Bone marrow (tissue), 2 donors: Measurements from ENCODE around the gene FOXP1.

Source experiments
- DNase-seq, 2 donors: peaks; one replicate each; lab custom pipeline; 2025; lab: John Stamatoyannopoulos, UW

Gene FOXP1

DNA sequence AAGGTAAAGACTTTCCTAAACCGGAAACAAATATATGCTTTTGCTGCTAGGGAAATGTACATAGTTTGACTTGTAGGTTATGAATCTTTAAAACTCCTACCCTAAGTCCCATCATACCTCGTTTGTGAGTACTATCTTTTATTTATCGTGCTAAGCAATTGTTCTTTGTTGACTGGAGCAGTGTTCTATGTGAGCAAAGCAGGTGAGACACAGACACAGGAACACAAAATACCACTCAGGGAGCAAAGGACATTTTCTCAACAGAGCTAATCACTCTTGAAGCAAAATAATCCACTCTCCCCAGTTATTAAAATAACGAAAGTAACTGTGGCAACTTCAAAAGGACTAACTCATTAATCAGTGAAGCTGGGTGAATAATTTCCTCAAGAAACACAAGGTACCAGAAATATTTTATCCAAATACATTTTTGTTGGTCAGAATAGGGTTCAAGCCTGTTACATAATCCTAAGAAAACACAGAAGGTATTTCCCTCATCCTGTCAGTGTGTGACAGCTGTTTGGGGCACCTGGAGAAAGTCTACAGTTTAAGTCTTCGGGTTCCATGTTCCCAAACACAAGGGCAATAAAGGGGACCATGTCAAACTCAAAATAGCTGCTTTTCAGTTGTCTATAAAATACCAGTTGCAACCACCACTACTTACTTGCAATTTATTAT, 407.7 kb downstream of the FOXP1 start:
- DNase-seq = no peak

DNA sequence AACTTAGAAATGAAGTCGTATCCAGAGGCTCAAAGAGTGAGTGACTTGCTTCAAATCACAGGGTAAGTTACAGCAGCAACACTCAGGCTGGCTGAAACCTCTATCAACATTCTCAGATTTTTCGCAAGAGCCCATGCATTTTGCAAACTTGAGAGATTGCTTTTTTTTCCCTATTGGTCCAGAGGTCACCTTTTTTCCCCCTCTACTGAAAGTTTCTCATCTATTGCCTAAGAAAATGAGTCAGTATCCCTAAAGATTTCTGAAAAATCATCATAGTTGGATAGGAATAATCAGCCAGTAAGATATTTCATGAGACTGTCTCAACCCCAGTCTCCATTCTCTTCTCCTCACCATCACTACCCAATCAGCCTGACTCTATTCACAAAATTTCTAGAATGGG, 410.6 kb downstream of the FOXP1 start:
- DNase-seq = no peak

DNA sequence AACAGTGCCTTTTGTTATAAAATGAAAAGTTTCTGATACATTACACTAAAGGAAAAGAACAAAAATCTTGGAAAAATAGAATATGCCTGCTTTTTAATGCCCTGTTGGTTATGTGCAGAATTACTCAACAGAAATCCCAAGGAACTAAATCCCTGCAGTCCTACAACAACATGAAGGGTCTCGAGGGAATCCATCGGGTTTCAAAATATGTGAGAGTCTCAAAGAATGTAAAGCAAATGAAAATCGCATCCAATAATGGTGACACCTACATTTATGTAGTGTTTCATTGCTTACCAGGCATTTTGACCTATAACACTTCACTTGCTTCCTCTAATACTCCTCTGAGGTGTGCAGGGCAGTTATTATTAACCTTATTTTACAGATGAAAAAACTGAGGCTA, 411.3 kb downstream of the FOXP1 start:
- no peak for DNase-seq

DNA sequence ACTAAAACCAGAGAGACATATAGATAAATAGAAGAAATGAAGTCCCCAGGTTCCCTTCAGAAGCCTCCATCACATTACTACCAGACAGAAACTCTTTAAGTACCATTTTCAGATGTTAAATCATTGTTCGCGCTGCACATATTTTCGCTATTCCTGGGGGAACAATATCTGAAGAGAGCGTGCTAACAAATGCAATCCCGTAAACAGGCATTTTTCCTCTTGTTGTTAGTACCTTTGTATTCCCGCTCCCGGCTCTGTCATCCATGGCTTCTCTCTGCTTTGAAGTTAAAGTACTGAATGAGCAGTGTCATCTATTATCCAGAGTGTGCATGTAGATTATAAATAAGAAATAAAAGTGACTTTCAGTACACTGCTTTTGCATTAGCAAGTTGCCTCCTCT, 412.3 kb downstream of the FOXP1 start:
- DNase-seq = no peak

DNA sequence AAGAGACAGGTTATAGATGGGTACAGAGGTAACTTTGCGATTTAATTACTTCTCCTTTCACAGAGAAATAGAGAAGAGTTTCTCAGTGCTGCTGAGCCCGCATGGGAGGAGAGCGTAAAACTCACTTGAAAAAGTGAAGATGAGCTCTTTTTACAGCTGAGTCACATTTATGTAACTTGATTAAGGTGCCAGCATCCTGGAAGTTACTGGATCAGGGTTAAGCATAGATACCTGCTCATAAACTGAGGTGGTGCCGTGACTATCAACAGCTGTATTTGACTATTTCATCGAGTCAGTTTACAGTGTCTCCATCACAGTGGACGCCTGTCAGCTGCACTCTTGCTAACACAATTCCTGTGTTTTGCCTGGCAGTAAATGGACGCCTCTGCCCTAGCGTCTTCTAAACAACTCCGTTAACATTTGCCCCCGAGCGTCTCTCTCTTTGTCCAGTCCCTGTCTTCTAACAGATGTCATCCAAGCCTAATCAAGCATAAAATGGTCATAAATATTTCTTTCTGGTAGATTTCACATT, 414.6 kb downstream of the FOXP1 start:
- no peak for DNase-seq

DNA sequence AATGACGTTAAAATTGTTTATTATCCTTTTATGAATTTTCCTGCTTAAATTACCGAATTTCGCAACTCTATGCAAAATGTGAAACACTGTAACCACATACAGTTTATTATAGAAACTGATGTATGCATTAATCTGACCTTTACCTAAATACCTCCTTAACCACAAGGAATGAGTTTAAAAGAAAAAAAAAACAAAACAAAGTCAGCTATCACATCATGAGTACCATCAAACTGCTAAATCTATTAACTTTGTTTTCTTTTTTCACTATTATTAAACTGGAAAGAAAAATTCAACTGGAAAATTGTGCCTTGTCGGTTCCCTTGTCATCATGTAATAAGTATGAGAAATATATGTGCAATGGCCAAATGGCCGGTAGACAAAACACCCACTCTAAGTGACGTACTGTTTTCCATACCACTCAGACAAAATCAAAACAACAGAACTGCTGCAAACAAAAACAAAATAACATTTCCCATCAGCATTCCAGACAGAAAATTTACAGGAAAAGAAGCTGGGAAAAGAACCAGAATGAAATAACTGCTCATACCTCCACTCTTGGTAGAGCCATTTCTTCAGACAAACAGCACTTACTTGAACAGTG, 415.3 kb downstream of the FOXP1 start:
- DNase-seq = no peak

DNA sequence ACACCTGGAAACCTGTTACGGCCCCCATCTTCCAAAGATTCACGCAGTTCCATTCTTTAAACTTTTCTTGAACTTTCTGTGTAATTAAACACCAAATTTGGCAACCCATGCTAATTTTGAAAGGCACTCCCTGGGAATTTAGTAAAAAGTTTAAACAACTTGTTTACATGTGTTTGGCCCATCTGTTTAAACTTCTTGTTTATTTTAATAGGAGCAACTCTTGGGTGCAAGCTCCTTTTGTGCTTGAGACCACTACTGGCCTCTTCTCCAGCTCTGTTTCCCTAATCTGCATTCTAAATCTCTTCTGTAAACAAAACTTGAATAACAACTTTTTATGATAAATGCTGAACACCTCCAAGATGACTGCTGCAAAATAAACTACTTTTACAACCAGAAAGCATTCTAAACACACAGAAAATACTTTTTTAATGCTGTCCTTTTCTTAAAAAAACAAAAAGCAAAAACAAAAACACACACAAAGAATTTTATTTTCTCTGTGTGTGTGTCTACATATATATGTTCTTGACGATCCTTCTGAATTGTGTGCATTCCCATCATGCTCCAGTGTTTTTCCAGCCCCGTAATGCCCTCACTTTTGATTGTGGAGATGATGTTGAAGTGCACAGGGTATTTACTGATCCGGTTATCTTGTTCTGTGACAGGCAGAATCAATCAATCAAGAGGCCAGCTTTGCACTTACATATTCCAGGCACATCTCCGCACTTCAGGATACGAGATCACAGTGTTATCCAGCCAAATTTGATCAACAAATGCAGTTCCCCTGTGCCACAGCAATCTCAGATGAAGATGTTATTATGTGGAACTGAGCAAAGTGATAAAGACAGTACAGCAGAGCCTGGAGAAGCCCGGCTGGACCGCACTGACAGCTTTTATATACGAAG, 416.9 kb downstream of the FOXP1 start:
- no peak for DNase-seq

DNA sequence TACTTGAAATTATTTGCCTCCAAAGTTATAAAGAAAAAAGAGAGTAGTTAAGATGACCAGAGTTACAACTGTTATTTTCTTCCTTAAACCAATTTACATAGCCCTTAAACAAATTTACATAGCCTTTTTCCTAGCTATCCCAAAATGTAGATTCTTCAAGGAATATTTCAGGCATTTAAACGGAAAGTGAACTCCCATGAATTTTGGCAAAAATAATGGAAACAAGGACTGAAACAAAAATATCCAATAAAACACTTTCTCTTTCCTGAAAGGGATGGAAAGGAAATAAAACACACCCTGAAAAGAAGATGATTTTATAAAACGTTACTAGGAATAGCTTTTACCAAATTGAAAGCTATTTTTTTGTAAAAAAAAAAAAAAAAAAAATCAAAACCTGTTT, 418.6 kb downstream of the FOXP1 start:
- DNase-seq = no peak

DNA sequence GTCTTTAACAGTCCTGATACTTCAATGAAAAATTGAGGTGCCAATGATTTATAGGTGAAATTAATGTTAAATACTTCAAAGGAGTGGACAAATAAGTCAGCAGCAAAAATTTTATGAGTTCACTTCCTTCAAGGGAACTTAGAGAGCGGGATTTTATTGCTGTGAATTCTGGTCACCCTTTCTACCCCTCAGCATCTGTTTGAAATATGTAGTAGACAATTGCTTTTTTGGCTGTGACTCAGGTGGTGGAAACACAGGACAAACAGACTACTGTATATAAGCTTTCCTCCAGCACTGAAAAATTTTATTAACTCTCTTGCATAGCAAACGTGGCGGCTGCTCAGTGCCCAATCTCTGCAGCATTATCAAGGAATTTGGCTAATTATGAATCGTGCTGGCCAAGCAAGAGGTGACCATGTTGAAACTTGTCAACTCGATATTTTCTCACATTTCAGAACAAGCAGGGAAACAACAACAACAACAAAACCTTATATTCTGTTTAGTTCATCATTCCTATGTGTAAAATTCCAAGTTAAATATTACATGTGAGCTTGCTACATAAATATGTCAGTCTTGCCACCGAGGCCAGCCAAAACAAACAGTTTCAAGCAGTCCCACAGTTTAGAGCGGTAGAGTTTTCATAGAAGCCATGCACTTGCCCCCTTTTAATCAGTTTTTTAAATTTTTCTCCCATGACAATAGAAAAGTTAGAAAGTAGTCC, 420.2 kb downstream of the FOXP1 start:
- DNase-seq = no peak

DNA sequence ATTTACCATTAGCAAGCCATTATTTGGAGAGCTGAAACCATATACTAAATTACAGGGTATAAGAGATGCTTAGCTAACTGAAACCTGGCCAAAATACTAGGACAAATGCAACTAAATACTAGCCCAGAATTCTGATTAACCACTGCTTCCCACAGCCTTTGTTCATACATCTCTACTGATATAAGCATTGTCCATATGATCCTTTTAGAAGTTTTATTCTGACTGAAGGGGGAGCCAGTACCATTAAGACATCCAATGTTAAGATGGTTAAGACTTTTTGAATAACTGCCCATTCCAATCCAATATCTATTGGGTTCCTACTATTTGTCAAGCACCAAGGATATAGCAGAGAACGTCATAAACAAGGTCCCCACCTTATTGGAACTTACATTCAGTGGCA, 421.3 kb downstream of the FOXP1 start:
- no peak for DNase-seq

DNA sequence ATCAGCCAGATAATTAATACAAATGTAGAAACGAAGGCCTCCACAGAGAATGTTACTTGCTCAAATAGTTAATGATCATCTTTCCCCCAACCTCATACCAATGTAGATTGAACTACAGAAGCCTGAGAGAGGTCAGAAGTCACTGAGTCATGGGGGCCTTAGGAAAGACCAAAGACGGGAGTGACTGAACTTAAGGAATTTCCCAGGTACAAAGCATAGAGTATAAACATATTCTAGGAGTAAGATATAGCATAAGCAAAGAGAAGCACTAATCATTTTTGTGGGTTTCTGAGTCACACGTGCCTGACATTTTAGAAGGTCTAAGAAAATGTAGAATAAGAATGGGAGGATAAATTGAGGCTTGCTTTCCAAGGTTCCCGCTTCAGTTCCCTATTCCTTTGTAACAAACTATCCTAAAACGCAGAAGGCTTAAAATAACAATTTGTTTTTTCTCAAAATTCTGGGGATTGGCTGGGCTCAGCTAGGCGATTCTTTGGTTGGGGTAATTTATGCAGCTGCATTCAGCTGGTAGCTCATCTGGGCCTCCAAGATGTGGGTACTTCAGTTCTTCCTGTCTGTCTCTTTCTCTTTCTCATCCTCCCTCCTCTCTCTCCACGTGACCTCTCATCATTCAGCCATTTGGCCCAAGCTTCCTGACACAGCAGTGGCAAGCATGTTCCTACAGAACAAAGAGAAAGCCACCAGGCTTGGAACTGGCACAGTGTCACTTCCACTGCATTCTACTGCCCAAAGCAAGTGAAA, 422.6 kb downstream of the FOXP1 start:
- no peak for DNase-seq

DNA sequence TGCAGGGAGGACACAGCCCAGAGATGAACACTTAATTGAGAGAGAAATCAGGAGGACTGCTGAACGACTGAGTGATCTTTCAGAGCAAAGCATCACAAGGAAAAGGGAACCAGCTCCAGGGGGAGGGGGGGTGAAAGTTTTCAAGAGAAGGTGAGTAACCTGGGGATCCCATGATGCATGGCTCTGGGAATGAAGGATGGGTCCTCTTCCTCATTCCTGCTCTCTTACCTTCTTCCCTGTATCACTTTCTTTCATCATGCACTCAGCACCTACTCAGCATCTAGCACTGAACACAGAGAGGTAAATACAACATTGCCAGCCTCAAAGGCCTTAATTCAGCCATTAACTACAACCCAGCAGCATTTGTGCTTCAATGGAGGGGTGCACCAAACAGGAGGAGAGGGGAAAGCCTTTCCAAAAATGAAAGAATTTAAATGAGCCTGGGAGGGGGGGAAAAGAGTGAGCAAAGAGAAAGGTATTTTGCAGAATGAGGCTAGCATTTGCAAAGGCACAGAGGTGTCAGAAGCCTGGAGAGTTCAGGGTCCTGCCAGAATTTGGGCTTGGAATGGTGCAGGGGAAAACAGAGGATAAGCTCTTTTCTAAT, 427.4 kb downstream of the FOXP1 start:
- DNase-seq = no peak

DNA sequence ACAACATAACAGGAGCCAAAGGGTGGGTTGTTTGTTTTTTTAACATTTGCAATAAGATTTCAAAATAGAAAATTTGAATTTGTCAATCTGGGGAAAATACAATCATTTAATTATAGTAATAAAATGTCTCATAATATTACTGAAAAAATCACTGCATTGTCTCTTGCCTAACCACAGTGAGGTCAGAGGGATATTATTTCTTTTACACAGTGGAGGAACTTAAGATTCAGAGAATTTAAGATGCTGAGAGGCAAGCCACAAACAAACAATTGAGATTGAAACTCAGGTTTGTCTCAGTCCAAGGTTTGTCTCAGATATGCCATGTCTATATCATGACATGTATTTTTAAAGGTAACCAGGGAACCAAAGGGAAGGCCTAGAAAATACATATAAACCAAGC, 428.7 kb downstream of the FOXP1 start:
- DNase-seq = no peak

DNA sequence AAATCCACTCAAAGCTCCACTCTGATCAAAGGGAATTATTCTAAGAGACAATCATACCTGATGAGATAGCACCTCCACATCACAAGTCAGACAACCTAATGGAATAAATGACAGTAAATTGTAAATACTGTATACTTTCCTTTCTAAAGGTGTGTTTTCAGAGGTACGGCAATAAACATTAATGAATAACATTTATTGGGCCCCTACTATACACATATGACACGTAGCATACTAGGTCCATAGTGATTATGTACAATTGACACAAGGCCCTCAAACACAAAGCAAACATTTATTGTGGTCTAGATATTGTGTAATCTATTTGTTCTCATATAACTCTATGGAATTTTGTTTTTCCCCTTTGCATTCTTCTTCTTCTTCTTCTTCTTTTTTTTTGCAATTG, 429.8 kb downstream of the FOXP1 start:
- no peak for DNase-seq

DNA sequence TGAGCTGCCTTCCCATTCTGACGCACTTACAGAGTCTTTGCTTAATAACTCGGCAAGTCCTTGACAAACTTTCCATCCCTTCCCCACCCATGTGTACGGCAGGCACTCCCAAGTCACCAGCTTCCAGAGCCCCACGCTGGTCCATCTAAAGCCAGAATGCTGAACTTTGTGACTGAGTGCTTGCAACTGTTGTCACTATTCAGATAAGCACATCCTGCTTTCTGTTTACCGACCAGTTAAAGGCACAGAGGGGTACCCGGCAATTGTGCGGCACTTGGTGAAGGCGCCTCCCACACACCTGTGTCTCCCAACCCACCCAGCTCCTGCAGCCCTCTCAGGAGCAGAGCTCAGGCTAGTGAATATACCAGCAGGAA, 430.6 kb downstream of the FOXP1 start:
- DNase-seq = no peak

DNA sequence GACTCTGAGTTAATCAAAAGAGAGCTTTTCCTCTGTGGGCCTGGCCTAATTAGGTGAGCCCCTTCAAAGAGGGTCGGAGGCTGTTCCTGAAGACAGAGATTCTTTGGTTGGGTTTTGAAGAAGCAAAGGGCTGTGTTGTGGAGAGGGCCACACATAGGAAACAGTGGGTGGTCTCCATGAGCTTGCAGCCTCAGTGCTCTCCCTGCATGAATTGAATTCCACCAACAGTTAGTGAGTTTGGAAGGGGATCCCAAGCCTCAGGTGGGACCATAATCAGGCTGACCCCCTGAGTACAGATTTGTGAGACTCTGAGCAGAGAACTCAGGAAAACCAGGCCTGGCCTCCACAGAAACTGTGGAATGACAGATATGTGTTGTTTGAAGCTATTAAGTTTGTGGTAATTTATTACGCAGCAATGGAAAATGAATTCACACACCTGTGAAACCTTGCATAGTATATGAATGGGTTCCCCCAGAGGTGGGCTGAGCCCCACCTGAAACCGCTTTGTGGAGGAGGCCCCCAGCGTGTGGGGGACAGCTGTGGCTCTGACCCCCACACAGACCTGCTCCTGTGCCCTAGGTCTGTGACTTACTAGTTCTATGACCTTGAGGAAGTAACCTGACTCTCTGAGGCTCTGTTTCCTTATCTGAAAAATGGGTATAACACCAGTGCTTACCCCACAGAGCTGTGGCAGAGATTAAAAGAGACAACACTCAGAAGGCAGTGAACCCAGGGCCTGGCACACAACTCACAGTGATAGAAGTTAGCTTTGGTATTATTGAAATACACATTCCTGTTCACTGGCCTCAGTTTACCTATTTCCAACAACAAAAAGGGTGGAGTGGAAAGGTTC, 431.3 kb downstream of the FOXP1 start:
- DNase-seq = no peak

DNA sequence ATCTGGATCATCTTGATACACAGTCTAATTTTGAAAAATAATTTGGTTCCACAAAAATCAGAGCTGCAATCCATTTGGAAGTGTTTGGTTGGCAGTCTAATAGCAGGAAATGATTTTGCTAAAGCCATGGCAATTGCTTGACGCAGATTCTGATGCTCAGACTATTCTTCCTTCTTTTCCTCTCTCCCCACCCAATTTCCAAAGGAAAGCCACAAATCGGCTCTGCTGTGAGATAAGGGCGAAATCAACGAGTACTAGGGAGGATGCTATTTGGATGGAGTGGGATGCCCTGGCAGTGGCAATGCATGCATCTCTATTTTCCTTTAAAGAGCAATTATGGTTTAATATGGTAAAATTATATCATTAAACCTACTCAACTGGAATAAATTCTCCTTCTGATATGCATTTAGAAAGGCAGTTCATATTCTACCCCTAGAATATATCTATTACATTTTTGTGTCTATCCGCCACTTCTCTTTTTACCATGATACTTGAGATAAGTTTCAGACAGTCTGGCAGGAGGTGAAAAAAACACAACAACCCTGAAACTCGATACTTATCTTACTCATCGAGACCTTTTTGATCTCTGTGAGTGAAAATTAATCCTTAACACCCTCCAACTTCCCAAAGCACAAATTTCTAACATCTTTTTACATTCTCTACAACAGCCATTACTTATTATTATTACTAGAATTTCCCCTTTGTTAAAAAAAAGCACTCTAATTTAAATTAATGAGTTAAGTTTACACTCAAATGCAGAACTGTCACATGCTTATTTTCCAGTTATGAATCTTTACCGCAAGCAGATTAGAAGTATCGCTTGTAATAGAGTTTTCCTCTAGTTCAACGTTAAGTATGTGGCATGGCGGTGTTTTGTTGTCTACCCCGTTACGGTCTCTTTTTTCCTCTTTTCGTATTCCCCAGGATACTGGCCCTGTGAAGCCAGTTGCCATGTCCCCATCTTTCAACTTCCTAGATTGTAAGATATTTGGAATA, 433.3 kb downstream of the FOXP1 start:
- peak in 1 of 2 donors; percentile 39 for DNase-seq

DNA sequence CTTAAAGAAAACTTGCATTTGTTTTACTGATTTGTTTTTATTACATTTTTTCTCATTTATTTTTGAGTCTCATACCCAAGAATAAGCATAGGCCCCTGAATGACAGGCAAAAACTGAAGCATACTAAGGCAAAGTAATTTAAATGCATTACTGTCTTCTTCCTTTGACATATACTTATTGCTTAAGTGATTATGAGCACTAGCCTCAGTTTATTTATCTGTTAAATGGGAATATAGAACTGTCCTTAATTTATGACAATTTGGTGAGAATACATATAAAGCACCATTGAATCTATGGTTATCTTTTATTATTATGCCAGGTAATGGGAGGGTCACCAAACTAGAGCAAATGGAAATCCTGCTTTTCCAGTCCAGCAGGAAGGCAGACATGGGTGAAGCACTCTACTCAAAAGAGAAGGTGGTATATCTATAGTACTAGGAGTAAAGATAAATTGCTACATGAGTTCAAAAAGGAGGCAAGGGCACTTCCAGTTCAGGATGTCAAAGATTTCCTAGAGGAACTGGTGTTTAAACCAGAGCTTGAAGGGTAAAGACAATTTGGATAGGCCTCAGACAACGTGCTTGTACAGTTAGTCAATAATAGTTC, 435.0 kb downstream of the FOXP1 start:
- no peak for DNase-seq
